Fibroblast of the aortic adventitia (primary cell): ENCODE results near the gene DUSP16. TPM values are rescaled to one million over a fixed set of nuclear protein-coding genes. Genes with fewer than 3 reads are reported as not detected.
"Not testable (repeated sequence)": the region's sequence is repeated elsewhere in the genome, so short reads cannot be mapped to it uniquely, and the experiment has no call there.

Source experiments
- DNase-seq: peaks from one replicate; pipeline ENCODE4 v3.0.0-alpha.2; 2010; ENCODE audit warnings: low read depth
- H3K4me3 ChIP-seq: 2 replicates; pipeline ENCODE4 v1.5.1; 2011; ENCODE audit warnings: low read depth, mild to moderate bottlenecking, control low read depth, low read length, moderate library complexity
- CTCF ChIP-seq: IDR thresholded peaks from 2 replicates; pipeline ENCODE4 v1.5.1; 2011; ENCODE audit warnings: mild to moderate bottlenecking, low read length, control low read depth, inconsistent platforms; ENCODE audit not compliant: insufficient read depth
- total RNA-seq: library from RNA; depleted of rRNA; stranded (reverse); fragments of >200 nt; gene quantifications from 2 replicates; pipeline ENCODE4 v1.2.3, GENCODE V29; 2012; ENCODE audit warnings: low replicate concordance

DUSP16 gene
- total RNA-seq, 1 donor: 6.8 TPM

- H3K4me3 ChIP-seq: no peak overlapping the region
- no peak for TF ChIP-seq CTCF
- no peak for DNase-seq
These were observed 20.2 kb upstream of the DUSP16 start for GRCh38 chr12:12582895-12583303.

- TF ChIP-seq CTCF: no peak
- no peak for DNase-seq
- no peak overlapping the region for H3K4me3 ChIP-seq
These were observed 19.7 kb upstream of the DUSP16 start for GRCh38 chr12:12582193-12582881.

GRCh38 chr12:12580716-12581115 lies 18.1 kb upstream of the DUSP16 start:
- not testable (repeated sequence) for DNase-seq, H3K4me3 ChIP-seq

GRCh38 chr12:12577786-12578185 lies 15.1 kb upstream of the DUSP16 start:
- no peak for TF ChIP-seq CTCF
- DNase-seq: no peak

GRCh38 chr12:12572659-12573058 lies 10.0 kb upstream of the DUSP16 start:
- no peak for DNase-seq
- TF ChIP-seq CTCF: no peak
- no peak overlapping the region for H3K4me3 ChIP-seq

More at GRCh38 chr12:12577786-12578185, 15.1 kb upstream of the DUSP16 start:
- H3K4me3 ChIP-seq: no peak overlapping the region

GRCh38 chr12:12565971-12566370 lies 3.3 kb upstream of the DUSP16 start:
- not testable (repeated sequence) for DNase-seq, H3K4me3 ChIP-seq

GRCh38 chr12:12564911-12565310 lies 2.2 kb upstream of the DUSP16 start:
- TF ChIP-seq CTCF: no peak
- DNase-seq: no peak
- H3K4me3 ChIP-seq: no peak overlapping the region

GRCh38 chr12:12563290-12563928 lies 746 bp upstream of the DUSP16 start:
- H3K4me3 ChIP-seq: peak overlapping the region; percentile 88
- no peak for TF ChIP-seq CTCF
- DNase-seq: peak; percentile 41
